Fibroblast of peridontal ligament (primary cell): Measurements from ENCODE around the gene CHP1.
"Not testable (repeated sequence)": the region's sequence is repeated elsewhere in the genome, so short reads cannot be mapped to it uniquely, and the experiment has no call there.

Experiments
- DNase-seq: peaks from one replicate; pipeline ENCODE4 v3.0.0-alpha.2; 2010; ENCODE audit errors: extremely low read depth

CHP1 gene

GRCh38 chr15:41230650-41231421 is at the start of gene CHP1, which contains the start of gene EXD1:
TSS of gene CHP1 (plus strand) at chr15:41231268. CDS start at chr15:41231383, 115 bp downstream.
TSS of gene EXD1 (minus strand) at chr15:41230757. CDS start at chr15:41226575, 4,182 bp downstream.
- peak; percentile 97 for DNase-seq

GRCh38 chr15:41182266-41182665 is 48.8 kb upstream of the CHP1 start:
- peak; percentile 1 for DNase-seq

GRCh38 chr15:41183581-41183980 is 47.5 kb upstream of the CHP1 start:
- peak; percentile 42 for DNase-seq

- no peak for DNase-seq
These were observed 36.6 kb upstream of the CHP1 start for GRCh38 chr15:41194444-41194843.

GRCh38 chr15:41199470-41199869 is 31.6 kb upstream of the CHP1 start:
- no peak for DNase-seq

- DNase-seq, result no peak
These were observed 27.7 kb upstream of the CHP1 start for GRCh38 chr15:41203395-41203794.

GRCh38 chr15:41205315-41205714 is 25.8 kb upstream of the CHP1 start:
- peak; percentile 23 for DNase-seq

- DNase-seq, result peak; percentile 74
These were observed 23.2 kb upstream of the CHP1 start for GRCh38 chr15:41207687-41208448.

GRCh38 chr15:41215708-41216107 is 15.4 kb upstream of the CHP1 start:
- DNase-seq, result no peak

GRCh38 chr15:41218851-41219250 is 12.2 kb upstream of the CHP1 start:
- DNase-seq, result no peak

GRCh38 chr15:41219381-41219780 is 11.7 kb upstream of the CHP1 start:
- DNase-seq, result no peak

GRCh38 chr15:41230345-41230649 is 771 bp upstream of the CHP1 start:
- DNase-seq, result no peak

- DNase-seq, result no peak
These were observed 556 bp downstream of the CHP1 start for GRCh38 chr15:41231422-41232226.

- peak; percentile 79 for DNase-seq
These were observed 2.3 kb downstream of the CHP1 start for GRCh38 chr15:41233367-41233771.

- not testable (repeated sequence) for DNase-seq
These were observed 4.2 kb downstream of the CHP1 start for GRCh38 chr15:41235228-41235627.

- no peak for DNase-seq
These were observed 4.9 kb downstream of the CHP1 start for GRCh38 chr15:41235929-41236328.

- no peak for DNase-seq
These were observed 7.0 kb downstream of the CHP1 start for GRCh38 chr15:41238100-41238499.

GRCh38 chr15:41241221-41241964 is 10.3 kb downstream of the CHP1 start:
- DNase-seq, result no peak

- DNase-seq, result not testable (repeated sequence)
These were observed 19.7 kb downstream of the CHP1 start for GRCh38 chr15:41250745-41251144.

- no peak for DNase-seq
These were observed 20.3 kb downstream of the CHP1 start for GRCh38 chr15:41251411-41251810.

GRCh38 chr15:41254560-41254959 is 23.5 kb downstream of the CHP1 start:
- no peak for DNase-seq

GRCh38 chr15:41256103-41256502 is 25.0 kb downstream of the CHP1 start:
- DNase-seq, result no peak
